SU-DHL-6 (cell line): Measurements from ENCODE around the gene PLEKHG2.

Experiments
- CTCF ChIP-seq: fragments of 200-600 bp; sonication (generic); IDR thresholded peaks from one replicate; pipeline ENCODE4 v1.5.1; 2017; ENCODE audit warnings: antibody characterized with exemption, mild to moderate bottlenecking, low read length, moderate library complexity; ENCODE audit not compliant: insufficient read depth, poor library complexity, severe bottlenecking
- EZH2phosphoT487 ChIP-seq: fragments of 200-600 bp; sonication (generic), shearing (Covaris generic); conservative IDR thresholded peaks from 2 replicates; pipeline ENCODE4 v1.6.1; 2018; ENCODE audit warnings: mild to moderate bottlenecking, antibody characterized with exemption, low read length, moderate library complexity, mixed read lengths

GRCh38 chr19:39425744-39426143 lies 13.3 kb downstream of the PLEKHG2 start:
- no peak for TF ChIP-seq CTCF
- no peak for TF ChIP-seq EZH2phosphoT487
